NCI-H510A (cell line): ENCODE results near the gene DIPK1A.

ENCODE experiments used
- DNase-seq: peaks from one replicate; lab custom pipeline; 2025; lab: John Stamatoyannopoulos, UW

The DIPK1A gene

DNA sequence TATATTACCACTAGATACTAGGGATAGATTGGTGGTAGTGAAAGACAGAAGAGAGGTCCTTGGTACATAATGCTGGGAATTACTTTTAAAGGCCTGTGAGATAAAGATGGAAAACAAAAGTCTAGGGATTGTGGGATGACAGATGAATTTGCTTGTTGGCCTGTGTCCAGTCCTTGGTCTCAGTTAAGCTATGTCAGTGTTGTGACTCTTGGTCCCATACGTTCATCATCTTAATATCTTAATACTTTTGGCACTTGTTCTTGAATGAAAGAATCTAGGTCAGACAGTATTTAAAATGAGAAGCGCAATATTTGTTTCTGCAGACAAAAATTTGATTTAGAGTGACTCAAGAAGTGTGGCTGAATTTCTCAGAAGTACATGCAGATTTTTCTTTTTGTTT, 121.8 kb downstream of the DIPK1A start:
- DNase-seq: no peak

DNA sequence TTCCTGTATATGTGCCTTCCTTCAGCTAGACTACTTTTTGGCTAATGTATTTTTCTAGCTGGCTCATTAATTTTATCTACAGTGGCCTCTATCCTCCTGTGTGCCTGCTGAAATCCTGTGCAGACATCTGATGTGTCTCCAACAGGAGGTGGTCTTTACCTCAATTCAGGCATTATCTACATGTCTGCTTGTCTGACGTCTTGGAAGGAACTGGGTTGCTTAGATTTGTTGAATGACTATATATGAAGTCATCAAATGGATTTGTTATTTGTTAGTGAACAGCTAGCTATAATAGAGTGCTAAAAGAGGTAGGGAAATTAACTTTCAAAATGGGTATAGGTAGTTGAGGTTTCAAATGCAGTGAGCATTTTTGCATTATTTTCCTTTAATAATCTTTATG, 122.7 kb downstream of the DIPK1A start:
- no peak for DNase-seq

GRCh38 chr1:92837062-92837461, 124.2 kb downstream of the DIPK1A start:
- no peak for DNase-seq

DNA sequence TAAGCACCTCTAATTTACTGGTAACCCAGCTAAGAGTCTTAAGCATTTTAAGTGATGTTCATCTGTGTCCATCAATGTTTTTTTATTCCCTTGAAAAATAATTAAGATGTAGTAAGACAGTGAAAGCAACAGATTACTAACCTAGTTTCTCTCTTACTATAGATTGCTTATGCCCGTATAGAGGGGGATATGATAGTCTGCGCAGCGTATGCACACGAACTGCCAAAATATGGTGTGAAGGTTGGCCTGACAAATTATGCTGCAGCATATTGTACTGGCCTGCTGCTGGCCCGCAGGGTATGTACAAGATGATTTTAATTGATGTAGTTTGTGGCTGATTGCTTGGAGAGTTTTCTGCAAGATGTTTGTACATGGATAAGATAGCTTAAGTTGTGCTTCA, 126.6 kb downstream of the DIPK1A start:
- no peak for DNase-seq

DNA sequence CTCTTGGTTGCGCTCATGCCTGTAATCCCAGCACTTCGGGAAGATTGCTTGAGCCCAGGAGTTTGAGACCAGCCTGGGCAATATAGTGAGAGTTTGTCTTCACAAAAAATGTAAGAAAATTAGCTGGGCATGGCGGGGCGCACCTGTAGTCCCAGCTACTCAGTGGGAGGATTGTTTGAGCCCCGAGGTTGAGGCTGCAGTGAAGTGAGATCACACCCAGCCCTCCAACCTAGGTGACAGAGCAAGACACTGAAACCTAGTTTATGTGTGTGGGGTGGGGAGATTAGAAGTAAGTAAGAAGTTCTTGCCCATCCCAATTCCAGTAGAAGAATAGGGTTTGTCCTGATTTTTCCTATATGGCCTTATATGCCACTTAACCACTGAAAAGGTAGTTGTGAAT, 127.4 kb downstream of the DIPK1A start:
- no peak for DNase-seq

GRCh38 chr1:92832537-92833114, 128.6 kb downstream of the DIPK1A start:
- DNase-seq: no peak

DNA sequence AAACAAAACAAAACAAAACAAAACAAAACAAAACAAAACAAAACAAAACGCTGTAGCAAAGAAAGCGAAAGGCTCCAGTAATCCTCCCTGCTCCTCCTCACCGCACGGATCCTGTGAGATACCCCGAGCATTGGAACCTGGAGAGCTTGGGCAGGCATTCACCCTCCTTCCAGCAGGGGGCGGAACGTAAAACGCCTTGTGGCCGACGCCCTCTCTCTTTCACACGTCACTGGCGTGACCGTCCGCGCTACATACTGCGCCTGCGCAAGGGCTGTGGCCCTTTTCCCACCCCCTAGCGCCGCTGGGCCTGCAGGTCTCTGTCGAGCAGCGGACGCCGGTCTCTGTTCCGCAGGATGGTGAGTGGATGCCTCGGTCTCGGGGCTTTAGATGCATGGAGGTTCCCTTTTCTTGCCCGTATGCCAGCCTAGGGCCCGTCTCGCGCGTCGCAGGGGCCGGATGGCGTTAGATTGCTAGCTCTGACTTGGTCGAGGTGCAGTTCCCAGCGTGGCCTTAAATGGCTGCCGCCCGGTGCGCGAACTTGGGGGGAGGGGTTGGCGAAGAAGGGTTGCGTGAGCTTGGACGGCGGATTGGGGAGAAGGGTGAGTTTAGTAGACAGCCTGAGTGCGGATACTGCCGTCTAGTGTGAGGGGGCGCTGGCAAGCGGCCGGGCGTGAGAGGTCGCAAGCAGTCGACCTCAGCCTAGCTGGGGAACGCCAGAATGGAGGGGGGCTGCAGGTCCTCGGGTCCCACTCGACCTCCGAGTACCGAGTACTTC, 129.3 kb downstream of the DIPK1A start, which contains the start of gene RPL5:
Gene RPL5 (plus strand): TSS at position 279 of the 775 bp plus-strand sequence. CDS start 75 bp downstream, at position 354.
- DNase-seq: peak; percentile 94

DNA sequence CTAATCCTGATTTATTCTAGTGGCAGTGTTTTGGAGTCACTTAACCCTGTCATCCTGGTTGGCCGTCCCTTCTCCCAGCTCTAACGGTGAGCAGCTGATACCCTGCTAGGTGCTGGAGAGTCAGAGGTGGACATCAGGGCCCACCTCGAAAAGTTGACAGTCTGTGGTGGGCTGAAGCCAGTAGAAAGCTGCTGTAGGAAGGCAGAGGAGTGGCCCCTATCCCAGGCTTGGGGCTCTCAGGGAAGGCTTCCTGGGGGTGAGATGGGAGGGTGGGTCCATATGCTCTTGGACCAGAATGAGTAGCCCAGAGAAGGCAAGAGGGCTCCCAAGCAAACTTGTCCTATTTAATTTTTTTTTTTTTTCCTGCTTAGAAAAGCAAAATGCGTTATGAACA, 129.9 kb downstream of the DIPK1A start:
- no peak for DNase-seq

- no peak for DNase-seq
Measured at GRCh38 chr1:92826792-92827191, 134.5 kb downstream of the DIPK1A start.

DNA sequence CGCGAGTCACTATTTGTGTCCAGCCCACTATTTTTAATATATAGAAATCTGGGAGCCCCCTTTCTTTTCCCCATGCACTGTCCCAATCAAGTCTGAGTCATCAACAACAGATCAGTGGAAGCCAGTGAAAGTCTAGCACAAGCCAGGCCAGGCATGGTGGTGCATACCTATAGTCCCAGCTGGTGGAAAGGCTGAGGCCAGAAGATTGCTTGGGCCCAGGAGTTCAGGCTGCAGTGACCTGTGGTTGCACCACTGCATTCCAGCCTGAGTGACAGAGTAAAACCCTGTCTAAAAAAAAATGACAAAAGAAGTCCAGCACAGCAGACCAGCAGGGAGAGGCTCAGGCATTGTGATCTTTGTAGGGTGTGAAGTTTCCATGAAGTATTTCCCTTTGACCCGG, 138.4 kb downstream of the DIPK1A start:
- DNase-seq: no peak

DNA sequence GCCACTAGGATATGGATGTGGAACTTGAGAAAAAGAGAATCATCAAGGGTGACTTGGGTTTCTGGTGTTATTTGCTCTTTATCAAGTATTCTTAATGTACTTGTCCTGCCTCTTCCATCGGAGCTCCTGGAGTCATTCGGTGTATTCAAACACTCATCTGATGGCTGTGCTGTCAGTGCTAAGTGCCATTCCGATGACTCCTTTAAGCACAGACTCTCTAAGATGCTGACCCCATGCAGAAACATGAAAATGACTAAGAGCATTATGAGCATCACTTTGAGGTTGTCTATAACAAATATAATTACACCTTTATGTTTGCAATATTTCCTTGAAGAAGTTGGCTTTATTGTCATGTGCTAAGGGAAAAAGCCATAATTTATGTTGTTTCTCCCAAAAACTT, 140.7 kb downstream of the DIPK1A start:
- DNase-seq: no peak

DNA sequence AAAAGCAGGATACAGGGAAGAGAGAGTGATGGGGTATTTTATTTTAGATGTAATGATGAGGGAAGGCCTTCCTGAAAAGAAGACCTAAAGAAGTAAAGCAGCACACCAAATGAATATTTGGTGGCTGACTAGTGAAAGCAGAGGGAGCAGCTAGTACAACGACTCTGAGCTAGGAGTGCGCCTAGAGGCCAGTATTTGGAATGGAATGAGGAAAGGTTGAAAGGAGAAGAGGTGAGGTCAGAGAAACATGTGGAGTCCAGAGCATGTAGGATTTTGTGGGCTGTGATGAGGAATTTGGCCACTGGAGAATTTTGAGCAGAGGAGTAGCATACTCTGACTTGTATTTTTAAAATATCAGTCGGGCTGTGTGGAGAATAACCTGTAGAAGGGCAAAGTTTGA, 141.2 kb downstream of the DIPK1A start:
- no peak for DNase-seq

GRCh38 chr1:92817986-92818764, 143.1 kb downstream of the DIPK1A start:
- no peak for DNase-seq

DNA sequence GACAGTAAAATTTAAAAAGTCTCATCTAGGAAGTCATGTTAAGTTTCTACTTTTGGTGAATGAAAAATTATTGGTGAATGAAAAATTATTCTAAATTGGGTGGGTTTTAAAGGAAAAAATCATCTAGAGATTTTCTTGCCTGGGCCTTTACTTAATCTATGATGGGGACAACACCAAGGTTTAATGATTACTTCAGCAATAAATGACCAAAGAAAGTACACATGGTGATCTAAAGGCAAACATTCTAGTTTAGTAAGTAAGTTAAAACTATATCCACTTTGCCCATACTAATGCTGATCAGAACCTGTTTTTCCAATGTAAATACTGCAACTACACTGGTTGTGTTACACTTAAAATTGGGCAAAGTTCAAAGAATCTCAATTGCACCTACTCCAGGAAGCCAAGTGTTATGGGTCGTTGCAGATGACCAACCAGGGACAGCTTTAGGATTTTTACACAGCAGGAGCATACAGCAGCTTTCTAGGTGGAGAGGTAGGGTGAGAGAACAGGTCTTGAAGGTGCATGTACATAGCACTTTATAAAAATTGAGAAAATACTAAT, 144.0 kb downstream of the DIPK1A start:
- no peak for DNase-seq

DNA sequence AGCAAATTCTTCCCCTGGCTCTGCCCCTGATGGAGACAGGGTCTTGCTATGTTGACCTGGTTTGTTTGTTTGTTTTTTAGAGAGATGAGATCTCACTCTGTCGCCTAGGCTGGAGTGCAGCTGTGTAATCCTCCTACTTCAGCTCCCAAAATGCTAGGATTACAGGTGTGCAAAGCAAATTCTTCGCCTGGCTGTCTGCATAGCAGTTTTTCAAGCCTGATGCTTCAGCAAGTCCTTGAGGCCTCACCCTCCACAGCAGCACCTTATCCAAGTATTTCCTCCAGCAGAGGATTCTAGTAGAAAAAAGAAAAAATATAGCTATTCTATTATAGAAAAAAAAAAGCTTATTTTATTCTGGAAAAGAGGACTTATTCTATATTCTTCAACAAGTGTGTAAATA, 144.5 kb downstream of the DIPK1A start:
- DNase-seq: no peak

- DNase-seq: no peak
Measured at GRCh38 chr1:92808381-92808780, 152.9 kb downstream of the DIPK1A start.

GRCh38 chr1:92805216-92805615, 156.0 kb downstream of the DIPK1A start:
- no peak for DNase-seq

- no peak for DNase-seq
Measured at GRCh38 chr1:92804721-92805201, 156.5 kb downstream of the DIPK1A start.

DNA sequence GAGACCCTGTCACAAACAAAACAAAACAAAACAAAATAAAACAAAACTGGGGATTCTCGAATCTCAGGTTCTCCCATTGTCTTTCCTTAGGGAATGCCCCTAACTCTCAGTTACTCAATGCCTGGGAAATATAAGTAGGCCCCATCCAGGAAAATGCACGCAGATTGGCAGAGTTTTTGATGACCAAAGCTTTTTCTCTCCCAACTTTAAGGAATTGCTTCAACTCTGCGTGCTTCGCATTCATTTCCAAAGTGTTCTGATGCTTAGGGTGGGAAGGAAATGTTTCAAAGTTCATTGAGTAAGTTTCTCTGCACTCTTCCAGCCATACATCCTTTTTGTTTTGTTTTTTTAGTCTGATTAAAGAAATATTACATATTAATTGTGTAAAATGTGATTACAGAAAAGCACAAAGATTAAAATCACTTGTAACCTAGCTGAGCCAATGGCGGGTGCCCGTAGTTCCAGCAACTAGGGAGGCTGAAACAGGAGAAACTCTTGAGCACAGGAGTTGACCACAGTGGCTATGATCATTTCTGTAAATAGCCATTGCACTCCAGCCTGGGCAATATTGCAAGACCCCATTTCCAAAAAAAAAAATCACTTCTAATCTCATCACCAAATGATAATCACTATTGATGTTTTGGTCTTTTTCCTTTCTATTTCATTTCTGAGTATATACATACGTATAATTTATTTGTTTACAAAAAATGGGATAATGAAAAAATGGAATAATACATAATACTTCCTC, 157.9 kb downstream of the DIPK1A start:
- no peak for DNase-seq

- DNase-seq: no peak
Measured at GRCh38 chr1:92797961-92798360, 163.3 kb downstream of the DIPK1A start.

- DNase-seq: no peak
Measured at GRCh38 chr1:92797297-92797696, 164.0 kb downstream of the DIPK1A start.

GRCh38 chr1:92795166-92795565, 166.1 kb downstream of the DIPK1A start:
- no peak for DNase-seq
